Tibial artery (tissue), 4 donors: ENCODE results near the gene PLA2G4C.

Experiments
- DNase-seq, 2 donors: peaks; one replicate each; pipeline ENCODE4 v3.0.0-alpha.2; 2019
- H3K27ac ChIP-seq, 2 donors: fragments of 200-600 bp; sonication (generic) in 1 of 2; 1 replicate in 1 of 2; 2 replicates in 1 of 2; pipeline ENCODE4 v1.5.1; 2018 to 2019; ENCODE audit warnings: mild to moderate bottlenecking in 1 of 2
- H3K27me3 ChIP-seq, 2 donors: fragments of 200-600 bp; sonication (generic) in 1 of 2; one replicate each; pipeline versions ENCODE4 v1.5.1 to v1.6.0; 2016 to 2019
- H3K36me3 ChIP-seq, 3 donors: fragments of 200-600 bp; sonication (generic) in 2 of 3; one replicate each; pipeline ENCODE4 v1.5.1; 2016 to 2019; ENCODE audit warnings: mild to moderate bottlenecking in 2 of 3
- H3K4me1 ChIP-seq, 4 donors: fragments of 200-600 bp; sonication (generic) in 2 of 4; 1 replicate in 3 of 4; 2 replicates in 1 of 4; pipeline ENCODE4 v1.5.1; 2016 to 2019
- H3K4me3 ChIP-seq, 2 donors: fragments of 200-600 bp; sonication (generic) in 1 of 2; 1 replicate in 1 of 2; 2 replicates in 1 of 2; pipeline ENCODE4 v1.5.1; 2018 to 2019; ENCODE audit warnings: mild to moderate bottlenecking in 2 of 2
- H3K9me3 ChIP-seq, 3 donors: fragments of 200-600 bp; sonication (generic) in 1 of 3; one replicate each; pipeline ENCODE4 v1.5.1; 2016 to 2019
- CTCF ChIP-seq, 2 experiments: fragments of 200-600 bp in 1 of 2; fragments of 450-650 bp in 1 of 2; IDR thresholded peaks; one replicate each; pipeline ENCODE4 v1.5.1; 2017 to 2019; ENCODE audit warnings: antibody characterized with exemption in 2 of 2, mild to moderate bottlenecking in 1 of 2, moderate library complexity in 1 of 2
- intact Hi-C: fragments of 100-400 bp; cut with DNase I; formaldehyde crosslinking; loops from one replicate; pipeline ENCODE4 v1.15.0; 2023; ENCODE audit warnings: low total_unique reads

Gene PLA2G4C

GRCh38 chr19:48010932-48011758 lies 99.5 kb downstream of the PLA2G4C start:
- Histone ChIP-seq H3K4me1 (no peaks in the 10 kb centered on the region), H3K4me3 (no peak overlapping the region), H3K27me3 (peaks cover 0 to 9% of the 10 kb centered on the region in 2 donors), H3K9me3 (no peaks in the 10 kb centered on the region), H3K27ac (no peak overlapping the region), H3K36me3 (no peaks in the 10 kb centered on the region)
- intact Hi-C loops, result no loop called here
- TF ChIP-seq CTCF (IDR thresholded peaks at IDR 0.05), result no peak
- no peak for DNase-seq

GRCh38 chr19:48006762-48007161 lies 103.9 kb downstream of the PLA2G4C start:
- Histone ChIP-seq H3K9me3 (no peaks in the 10 kb centered on the region), H3K27me3 (peaks cover 0 to 15% of the 10 kb centered on the region in 2 donors), H3K4me1 (no peaks in the 10 kb centered on the region), H3K4me3 (no peak overlapping the region), H3K27ac (no peak overlapping the region), H3K36me3 (no peaks in the 10 kb centered on the region)
- TF ChIP-seq CTCF (IDR thresholded peaks at IDR 0.05), result no peak
- intact Hi-C loops, result no loop called here
- no peak for DNase-seq

GRCh38 chr19:48004236-48004635 lies 106.4 kb downstream of the PLA2G4C start:
- TF ChIP-seq CTCF (IDR thresholded peaks at IDR 0.05), result no peak
- Histone ChIP-seq H3K27ac (no peak overlapping the region), H3K4me1 (no peaks in the 10 kb centered on the region), H3K36me3 (no peaks in the 10 kb centered on the region), H3K27me3 (peaks cover 0 to 15% of the 10 kb centered on the region in 2 donors), H3K4me3 (no peak overlapping the region), H3K9me3 (no peaks in the 10 kb centered on the region)
- DNase-seq, result no peak
- intact Hi-C loops, result loop anchor here (5.0 kb wide), 1 partner anchor 48 kb away; no protein-coding TSS in a partner anchor

GRCh38 chr19:48000846-48001245 lies 109.8 kb downstream of the PLA2G4C start:
- H3K36me3 ChIP-seq, result no peaks in the 10 kb centered on the region
- DNase-seq, result no peak
- intact Hi-C loops, result loop anchor here (5.0 kb wide), 1 partner anchor 51 kb away; no protein-coding TSS in a partner anchor
- no peak for TF ChIP-seq CTCF (IDR thresholded peaks at IDR 0.05)
- H3K27me3 ChIP-seq, result peaks cover 0 to 10% of the 10 kb centered on the region in 2 donors
- H3K4me3 ChIP-seq, result no peak overlapping the region
- no peaks in the 10 kb centered on the region for H3K9me3 ChIP-seq
- H3K4me1 ChIP-seq, result no peaks in the 10 kb centered on the region
- H3K27ac ChIP-seq, result no peak overlapping the region

- H3K9me3 ChIP-seq, result no peaks in the 10 kb centered on the region
Measured at GRCh38 chr19:47998800-47999199, 111.8 kb downstream of the PLA2G4C start.

More at GRCh38 chr19:47998800-47999199, 111.8 kb downstream of the PLA2G4C start:
- H3K36me3 ChIP-seq, result no peaks in the 10 kb centered on the region
- no peak overlapping the region for H3K4me3 ChIP-seq
- TF ChIP-seq CTCF (IDR thresholded peaks at IDR 0.05), result no peak
- no peak overlapping the region for H3K27ac ChIP-seq
- no peak for DNase-seq
- no peaks in the 10 kb centered on the region for H3K4me1 ChIP-seq
- intact Hi-C loops, result no loop called here
- H3K27me3 ChIP-seq, result peaks cover 0 to 8% of the 10 kb centered on the region in 2 donors
